ENCODE data around the gene TSPAN32.

TSPAN32 gene

GRCh38 chr11:2301631-2302305 lies at the start of gene TSPAN32, which contains the start of gene C11orf21:
Gene TSPAN32 (plus strand): TSS chr11:2302013. CDS start chr11:2302150, 137 bp downstream.
Gene C11orf21 (minus strand): TSS chr11:2301918. CDS start chr11:2301808, 110 bp downstream.
- Mint-ChIP-seq H3K27me3 (peaks cover 2% of the 10 kb centered on the region), H3K9me3 (no peaks in the 10 kb centered on the region), H3K27ac (peak within 1 kb of the TSS; percentile 87), H3K36me3 (ENCODE audit: low read depth) (peaks cover 98% of the 10 kb centered on the region), H3K4me1 (ENCODE audit: low read depth) (peaks cover 72% of the 10 kb centered on the region), H3K4me3 (peak within 1 kb of the TSS; percentile 97)
- intact Hi-C loops (cut with micrococcal nuclease): loop anchor here (1.0 to 10.0 kb wide), 3 partner anchors 31 to 583 kb away; partner anchors contain the start of genes ASCL2, CDKN1C and TSSC4

DNA sequence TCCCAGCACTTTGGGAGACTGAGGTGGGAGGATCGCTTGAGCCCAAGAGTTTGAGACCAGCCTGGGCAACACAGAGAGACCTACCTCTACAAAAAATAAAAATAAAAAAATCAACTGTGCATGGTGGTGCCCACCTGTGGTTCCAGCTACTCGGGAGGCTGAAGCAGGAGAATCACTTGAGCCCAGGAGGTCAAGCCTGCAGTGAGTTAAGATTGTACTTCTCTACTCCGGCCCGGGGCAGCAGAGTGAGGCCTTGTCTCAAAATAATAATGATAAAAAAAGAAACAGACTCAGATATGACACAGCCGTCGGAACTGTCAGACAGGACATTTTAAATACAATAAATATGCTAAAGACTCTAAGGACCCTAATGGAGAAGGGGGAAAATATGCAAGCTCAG lies 49.8 kb upstream of the TSPAN32 start:
- H3K27me3 Mint-ChIP-seq: peaks cover 29% of the 10 kb centered on the region
- no peaks in the 10 kb centered on the region for H3K36me3 Mint-ChIP-seq (ENCODE audit: low read depth)
- intact Hi-C loops (cut with micrococcal nuclease): no loop called here
- H3K4me3 Mint-ChIP-seq: no peak overlapping the region
- no peak overlapping the region for H3K27ac Mint-ChIP-seq
- H3K9me3 Mint-ChIP-seq: no peaks in the 10 kb centered on the region
- H3K4me1 Mint-ChIP-seq (ENCODE audit: low read depth): no peaks in the 10 kb centered on the region

DNA sequence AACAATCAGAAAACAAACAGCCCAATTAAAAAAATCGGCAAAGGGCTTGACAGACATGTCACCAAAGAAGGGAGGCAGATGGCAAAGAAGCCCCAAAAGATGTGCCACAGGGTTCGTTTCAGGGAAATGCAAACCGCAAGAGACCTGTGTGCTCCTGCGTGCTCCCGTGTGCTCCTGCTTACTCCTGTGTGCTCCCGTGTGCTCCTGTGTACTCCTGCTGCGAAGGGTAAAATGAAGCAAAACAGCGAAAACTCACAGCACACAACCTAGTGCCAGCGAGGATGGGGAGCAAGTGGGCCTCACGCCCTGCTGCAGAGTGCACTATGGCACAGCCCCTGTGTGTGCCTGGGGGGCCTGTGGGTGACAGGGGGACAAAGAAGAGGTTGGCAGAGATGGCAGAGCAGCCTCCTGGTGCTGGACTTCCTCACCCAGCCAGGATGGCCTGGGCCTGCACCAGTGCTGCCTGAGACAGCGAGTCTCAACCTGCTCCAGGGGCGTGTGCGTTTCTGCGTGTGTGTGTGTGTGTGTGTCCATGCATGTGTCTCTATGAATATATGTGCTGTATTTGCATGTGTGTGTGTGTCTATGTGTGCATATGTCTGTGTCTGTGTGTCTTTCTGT lies 45.4 kb upstream of the TSPAN32 start:
- Mint-ChIP-seq H3K27me3 (peaks cover 30% of the 10 kb centered on the region), H3K36me3 (ENCODE audit: low read depth) (no peaks in the 10 kb centered on the region), H3K27ac (no peak overlapping the region), H3K4me1 (ENCODE audit: low read depth) (no peaks in the 10 kb centered on the region), H3K9me3 (no peaks in the 10 kb centered on the region), H3K4me3 (no peak overlapping the region)
- intact Hi-C loops (cut with micrococcal nuclease): no loop called here

DNA sequence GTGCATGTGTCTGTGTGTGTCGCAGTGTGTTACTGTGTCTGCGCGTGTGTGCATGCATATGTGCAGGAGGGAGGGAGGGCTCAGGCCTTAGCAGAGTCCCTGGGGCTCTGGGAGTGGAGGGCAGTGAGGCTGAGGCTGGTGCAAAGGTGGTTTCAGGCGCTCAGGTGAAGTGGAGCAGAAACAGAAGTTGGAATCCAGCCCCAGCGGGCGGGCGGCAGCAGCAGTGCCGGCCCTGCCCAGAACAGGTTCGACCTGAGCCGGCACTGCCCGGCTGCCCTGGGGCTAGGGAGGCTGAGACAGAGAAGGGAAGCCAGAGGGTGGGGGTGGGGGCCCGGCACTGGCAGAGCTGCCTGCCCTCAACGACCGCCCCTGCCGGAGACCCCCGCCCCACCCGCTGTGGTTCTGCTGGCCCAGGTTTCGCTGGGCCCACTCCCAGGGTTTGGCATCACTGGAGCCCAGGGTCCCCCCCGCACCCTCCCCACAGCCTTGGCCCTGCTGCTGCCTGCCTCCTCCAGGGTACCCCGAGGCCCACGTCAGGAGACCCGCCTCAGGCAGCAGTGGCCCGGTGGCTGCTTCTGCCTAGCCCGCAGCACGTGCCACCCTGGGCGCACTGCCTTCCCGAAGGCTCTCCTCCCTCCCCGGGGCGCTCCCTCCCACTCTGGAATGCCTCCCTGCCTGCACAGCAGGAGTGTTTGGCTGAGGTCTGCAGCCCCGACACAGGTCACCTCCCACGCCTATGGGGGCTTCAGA lies 44.7 kb upstream of the TSPAN32 start:
- intact Hi-C loops (cut with micrococcal nuclease): no loop called here
- no peaks in the 10 kb centered on the region for H3K9me3 Mint-ChIP-seq
- no peaks in the 10 kb centered on the region for H3K36me3 Mint-ChIP-seq (ENCODE audit: low read depth)
- H3K4me1 Mint-ChIP-seq (ENCODE audit: low read depth): no peaks in the 10 kb centered on the region
- no peak overlapping the region for H3K4me3 Mint-ChIP-seq
- H3K27ac Mint-ChIP-seq: no peak overlapping the region
- H3K27me3 Mint-ChIP-seq: peaks cover 34% of the 10 kb centered on the region

DNA sequence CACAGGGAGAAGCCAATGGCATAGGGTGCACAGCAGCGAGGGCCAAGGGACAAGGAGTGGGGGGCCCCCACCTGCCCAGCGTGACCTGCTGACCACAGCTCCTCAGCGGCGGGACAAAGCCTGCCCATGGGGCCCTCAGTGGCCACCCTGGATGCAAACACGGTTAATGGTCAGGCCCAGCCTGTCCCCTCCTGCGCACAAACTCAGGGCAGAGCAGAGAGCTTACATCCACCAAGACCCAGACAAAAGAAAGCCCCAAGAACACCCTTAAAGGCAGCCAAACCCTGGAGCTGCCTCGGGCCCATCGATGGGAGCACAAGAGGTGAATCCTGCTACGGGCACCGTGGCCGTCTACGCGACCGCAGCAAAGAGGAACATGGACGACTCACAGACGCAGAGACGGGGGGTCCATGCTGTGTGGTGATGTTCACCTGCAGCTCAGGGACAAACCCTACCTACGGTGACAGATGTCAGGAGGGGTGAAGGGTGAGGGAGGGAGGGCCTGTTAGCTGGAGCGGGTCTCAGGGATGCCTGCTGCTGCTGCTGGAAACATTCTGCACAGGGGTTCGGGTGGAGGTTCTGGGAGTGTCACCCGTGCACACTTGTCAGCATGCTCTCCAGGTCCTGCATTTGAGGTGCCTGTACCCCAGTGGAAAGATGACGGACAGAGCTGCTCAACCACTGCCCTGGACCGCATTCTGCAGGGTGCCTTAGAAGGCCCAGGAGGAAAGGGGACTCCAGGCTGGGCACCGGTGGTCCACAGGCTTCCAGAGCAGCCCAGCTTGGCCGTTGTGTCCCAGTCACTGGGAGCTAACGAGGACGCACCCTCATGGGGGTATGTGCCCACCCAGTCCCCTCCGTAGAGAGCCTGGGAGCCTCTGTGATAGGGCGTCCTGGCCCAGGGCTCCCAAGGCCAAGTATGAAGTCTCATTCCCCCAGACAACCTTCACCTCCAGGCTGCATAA lies 43.0 kb upstream of the TSPAN32 start:
- Mint-ChIP-seq H3K4me1 (ENCODE audit: low read depth) (no peaks in the 10 kb centered on the region), H3K9me3 (no peaks in the 10 kb centered on the region), H3K4me3 (no peak overlapping the region), H3K27ac (no peak overlapping the region), H3K36me3 (ENCODE audit: low read depth) (no peaks in the 10 kb centered on the region), H3K27me3 (peaks cover 34% of the 10 kb centered on the region)
- intact Hi-C loops (cut with micrococcal nuclease): no loop called here

DNA sequence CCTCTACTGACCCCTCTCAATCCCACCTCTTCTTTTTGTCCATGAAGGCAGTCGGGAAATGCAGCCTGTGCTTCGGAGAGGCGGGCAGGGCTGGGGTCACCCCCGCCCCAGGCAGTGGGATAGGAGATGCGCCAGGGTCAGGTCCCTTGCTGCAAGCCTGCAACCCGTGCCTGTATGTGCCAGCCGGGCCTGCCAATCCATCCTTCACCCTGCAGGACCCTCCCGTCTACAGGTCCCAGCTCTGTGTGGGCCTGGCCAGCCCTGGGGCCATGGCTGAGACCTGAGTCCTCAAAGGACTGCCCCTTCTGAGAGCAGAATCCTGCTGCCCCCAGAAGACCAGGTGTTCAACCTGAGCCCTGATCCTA lies 42.4 kb upstream of the TSPAN32 start:
- Mint-ChIP-seq H3K36me3 (ENCODE audit: low read depth) (no peaks in the 10 kb centered on the region), H3K27ac (no peak overlapping the region), H3K4me3 (no peak overlapping the region), H3K27me3 (peaks cover 34% of the 10 kb centered on the region), H3K9me3 (no peaks in the 10 kb centered on the region), H3K4me1 (ENCODE audit: low read depth) (peaks cover 2% of the 10 kb centered on the region)
- intact Hi-C loops (cut with micrococcal nuclease): no loop called here

DNA sequence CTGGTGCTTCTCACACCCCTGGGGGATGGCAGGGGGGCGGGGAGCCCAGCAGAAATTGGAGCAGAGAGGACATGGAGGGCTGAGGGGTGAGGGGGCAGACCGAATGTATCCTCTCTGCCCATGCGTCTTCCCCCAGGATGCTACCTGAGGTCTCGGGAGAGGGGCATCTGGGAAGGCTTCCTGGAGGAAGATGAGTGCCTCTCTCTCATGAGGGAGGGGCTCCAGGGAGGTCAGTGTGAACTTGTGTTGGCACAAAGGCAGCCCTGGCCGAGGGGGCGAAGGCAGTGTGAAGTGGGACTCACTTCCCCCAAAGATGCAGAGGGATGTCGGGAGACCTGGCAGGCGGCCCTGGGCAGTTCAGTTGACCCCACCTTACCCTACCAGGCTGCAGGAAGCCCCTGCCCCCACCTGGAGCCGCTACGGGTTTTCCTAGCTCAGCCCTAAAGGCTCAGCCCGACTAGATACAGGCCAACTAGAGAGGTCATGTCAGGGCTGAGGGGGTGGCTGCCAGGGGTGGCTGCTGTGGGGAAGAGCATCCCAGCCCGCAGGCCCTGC lies 41.8 kb upstream of the TSPAN32 start:
- intact Hi-C loops (cut with micrococcal nuclease): no loop called here
- H3K9me3 Mint-ChIP-seq: no peaks in the 10 kb centered on the region
- no peaks in the 10 kb centered on the region for H3K36me3 Mint-ChIP-seq (ENCODE audit: low read depth)
- H3K27ac Mint-ChIP-seq: no peak overlapping the region
- no peak overlapping the region for H3K4me3 Mint-ChIP-seq
- peaks cover 32% of the 10 kb centered on the region for H3K27me3 Mint-ChIP-seq
- peaks cover 8% of the 10 kb centered on the region for H3K4me1 Mint-ChIP-seq (ENCODE audit: low read depth)

- intact Hi-C loops (cut with micrococcal nuclease): no loop called here
- peaks cover 14% of the 10 kb centered on the region for H3K4me1 Mint-ChIP-seq (ENCODE audit: low read depth)
- H3K27ac Mint-ChIP-seq: no peak overlapping the region
- H3K9me3 Mint-ChIP-seq: no peaks in the 10 kb centered on the region
- H3K4me3 Mint-ChIP-seq: no peak overlapping the region
- no peaks in the 10 kb centered on the region for H3K36me3 Mint-ChIP-seq (ENCODE audit: low read depth)
- peaks cover 32% of the 10 kb centered on the region for H3K27me3 Mint-ChIP-seq
These were observed 41.1 kb upstream of the TSPAN32 start for GRCh38 chr11:2260491-2261364.

- H3K4me3 Mint-ChIP-seq: no peak overlapping the region
- no peaks in the 10 kb centered on the region for H3K9me3 Mint-ChIP-seq
- no peaks in the 10 kb centered on the region for H3K36me3 Mint-ChIP-seq (ENCODE audit: low read depth)
- H3K4me1 Mint-ChIP-seq (ENCODE audit: low read depth): peaks cover 23% of the 10 kb centered on the region
- H3K27ac Mint-ChIP-seq: no peak overlapping the region
- H3K27me3 Mint-ChIP-seq: peaks cover 32% of the 10 kb centered on the region
- intact Hi-C loops (cut with micrococcal nuclease): no loop called here
These were observed 40.2 kb upstream of the TSPAN32 start for GRCh38 chr11:2261436-2262230.

GRCh38 chr11:2262301-2263070 lies 39.3 kb upstream of the TSPAN32 start:
- H3K4me3 Mint-ChIP-seq: no peak overlapping the region
- peaks cover 29% of the 10 kb centered on the region for H3K27me3 Mint-ChIP-seq
- H3K9me3 Mint-ChIP-seq: no peaks in the 10 kb centered on the region
- intact Hi-C loops (cut with micrococcal nuclease): no loop called here
- peaks cover 5% of the 10 kb centered on the region for H3K36me3 Mint-ChIP-seq (ENCODE audit: low read depth)
- peak overlapping the region; percentile 64 for H3K27ac Mint-ChIP-seq
- peaks cover 31% of the 10 kb centered on the region for H3K4me1 Mint-ChIP-seq (ENCODE audit: low read depth)

DNA sequence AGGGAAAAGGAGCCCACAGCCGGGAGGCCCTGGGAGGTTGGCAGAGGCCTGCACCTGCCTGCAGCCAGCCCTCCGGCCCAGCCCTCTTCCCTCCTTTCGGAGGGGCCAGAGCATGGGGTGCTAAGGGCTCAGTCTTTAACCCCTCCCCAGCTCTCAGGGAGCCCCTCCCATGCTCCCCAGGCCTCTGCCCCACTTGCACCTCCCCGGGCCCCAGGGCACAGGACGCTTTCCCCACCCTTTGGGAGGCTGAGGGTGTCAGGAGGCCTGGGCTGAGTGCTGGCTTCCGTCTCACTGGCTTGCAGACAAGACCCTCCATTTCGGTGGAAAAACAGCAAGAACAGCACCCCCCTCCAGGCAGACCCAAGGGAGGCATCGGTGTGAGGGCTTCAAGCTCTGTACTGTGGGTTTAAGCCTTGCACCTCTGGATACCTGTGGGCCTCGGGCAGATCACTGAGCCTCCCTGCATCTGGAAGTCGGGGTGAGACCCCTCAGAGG lies 38.7 kb upstream of the TSPAN32 start:
- intact Hi-C loops (cut with micrococcal nuclease): no loop called here
- H3K9me3 Mint-ChIP-seq: no peaks in the 10 kb centered on the region
- peak overlapping the region; percentile 64 for H3K27ac Mint-ChIP-seq
- peaks cover 11% of the 10 kb centered on the region for H3K36me3 Mint-ChIP-seq (ENCODE audit: low read depth)
- H3K4me3 Mint-ChIP-seq: no peak overlapping the region
- H3K27me3 Mint-ChIP-seq: peaks cover 29% of the 10 kb centered on the region
- H3K4me1 Mint-ChIP-seq (ENCODE audit: low read depth): peaks cover 38% of the 10 kb centered on the region

Measured in dendritic cell treated with granulocyte-macrophage colony-stimulating factor and Interleukin-4, amounts not matched to agents 40 ng/mL and 50 ng/mL, for 4 days (primary cell).